HepG2 (cell line): Measurements from ENCODE around the gene NTN4.

Experiments
- ASH2L ChIP-seq: fragments of 300-600, 200-600 bp; sonication (generic); IDR thresholded peaks from 2 replicates; pipeline ENCODE4 v1.7.0; 2017; ENCODE audit warnings: low read depth, mild to moderate bottlenecking, moderate library complexity, mixed read lengths, low read length; ENCODE audit not compliant: insufficient read length
- CBX2 ChIP-seq, 2 experiments: fragments of 200-600 bp in 1 of 2; sonication (generic); formaldehyde crosslinking in 1 of 2; IDR thresholded peaks; 2 replicates each; pipeline versions ENCODE4 v1.7.0 to v1.8.1; 2018 to 2022; ENCODE audit warnings: low read depth in 2 of 2, low read length in 1 of 2, mild to moderate bottlenecking in 1 of 2, missing genetic modification reagents in 1 of 2
- CREM ChIP-seq, 2 experiments: sonication (generic) in 1 of 2; formaldehyde crosslinking in 1 of 2; IDR thresholded peaks; 2 replicates each; pipeline versions ENCODE4 v1.4.0 to v1.6.1; 2016 to 2020; ENCODE audit warnings: antibody characterized with exemption in 1 of 2, mild to moderate bottlenecking in 1 of 2, missing genetic modification reagents in 1 of 2
- GZF1 ChIP-seq: sonication (generic); formaldehyde crosslinking; IDR thresholded peaks from 2 replicates; pipeline ENCODE4 v1.5.1; 2020; ENCODE audit warnings: mild to moderate bottlenecking, missing genetic modification reagents
- KAT2B ChIP-seq: fragments of 150-350 bp; IDR thresholded peaks from 2 replicates; pipeline ENCODE4 v1.6.1; 2014; ENCODE audit warnings: low read depth, low read length, borderline replicate concordance
- KDM5A ChIP-seq: fragments of 200-600 bp; sonication (generic); IDR thresholded peaks from 2 replicates; pipeline ENCODE4 v1.7.0; 2018; ENCODE audit warnings: antibody characterized with exemption, mild to moderate bottlenecking, low read length, borderline replicate concordance
- MAFK ChIP-seq, 2 experiments: IDR thresholded peaks in 1 of 2; conservative IDR thresholded peaks in 1 of 2; 2 replicates each; pipeline ENCODE4 v1.6.1; 2011; ENCODE audit warnings: improper control_type of control experiment in 2 of 2, low read length in 2 of 2
- POLR2A ChIP-seq, 2 experiments: IDR thresholded peaks; 2 replicates each; pipeline ENCODE4 v1.6.1; 2011; ENCODE audit warnings: low read depth in 2 of 2, low read length in 2 of 2, mild to moderate bottlenecking in 1 of 2, moderate library complexity in 1 of 2; ENCODE audit not compliant: insufficient read depth in 1 of 2
- TBX3 ChIP-seq: fragments of 450-650 bp; IDR thresholded peaks from 2 replicates; pipeline ENCODE4 v1.6.1; 2017; ENCODE audit warnings: antibody characterized with exemption, mild to moderate bottlenecking, inconsistent platforms, borderline replicate concordance
- TOE1 ChIP-seq: sonication (generic); formaldehyde crosslinking; IDR thresholded peaks from 2 replicates; pipeline ENCODE4 v1.4.0; 2020; ENCODE audit warnings: mild to moderate bottlenecking, missing genetic modification reagents
- TSC22D2 ChIP-seq: sonication (generic); formaldehyde crosslinking; IDR thresholded peaks from 2 replicates; pipeline ENCODE4 v1.5.1; 2020; ENCODE audit warnings: missing genetic modification reagents, mild to moderate bottlenecking, borderline replicate concordance
- ZSCAN30 ChIP-seq: sonication (generic); formaldehyde crosslinking; IDR thresholded peaks from 2 replicates; pipeline ENCODE4 v1.5.0; 2020; ENCODE audit warnings: mild to moderate bottlenecking, missing genetic modification reagents
- TF ChIP-seq, protein P1 (sequence below): sonication (generic); formaldehyde crosslinking; conservative IDR thresholded peaks from 2 replicates; pipeline ENCODE4 v1.4.0; 2020; ENCODE audit warnings: missing genetic modification reagents
- TF ChIP-seq, protein P2 (sequence below): IDR thresholded peaks from 2 replicates; pipeline ENCODE4 v1.6.1; 2012; ENCODE audit warnings: inconsistent platforms

DNA sequence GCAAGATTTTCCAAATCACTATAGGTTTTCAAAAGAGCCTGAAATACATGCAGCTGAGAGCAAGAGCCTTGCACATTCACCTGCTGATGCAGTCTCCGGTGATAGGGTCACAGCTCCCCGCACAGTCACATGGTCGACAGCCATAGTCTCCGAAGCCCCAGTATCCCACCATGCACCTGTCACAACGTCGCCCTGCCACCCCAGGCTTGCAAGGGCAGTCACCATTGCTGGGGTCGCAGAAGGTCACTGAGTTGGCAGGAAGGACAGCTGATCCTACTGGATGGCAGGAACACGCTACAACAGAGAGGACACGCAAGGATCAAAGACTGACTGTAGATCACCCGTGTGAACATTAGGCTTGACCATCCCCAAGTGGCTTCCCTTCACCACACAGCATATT is 107.1 kb downstream of the NTN4 start:
- no peak for TF ChIP-seq POLR2A (IDR thresholded peaks at IDR 0.05; ENCODE audit: insufficient read depth in 1 of 2, low read depth in 2 of 2, low read length in 2 of 2)
- TF ChIP-seq CBX2 (IDR thresholded peaks at IDR 0.05; ENCODE audit: low read depth, low read length), result no peak
- no peak for TF ChIP-seq CBX2 (CRISPR knock-in tag; IDR thresholded peaks at IDR 0.05; ENCODE audit: low read depth)
- TF ChIP-seq TOE1 (CRISPR knock-in tag), result no peak
- no peak for TF ChIP-seq KAT2B
- no peak for TF ChIP-seq GZF1 (CRISPR knock-in tag)
- TF ChIP-seq CREM (IDR thresholded peaks at IDR 0.05), result no peak
- TF ChIP-seq CREM (CRISPR knock-in tag; IDR thresholded peaks at IDR 0.05), result no peak
- TF ChIP-seq, protein P1, sequence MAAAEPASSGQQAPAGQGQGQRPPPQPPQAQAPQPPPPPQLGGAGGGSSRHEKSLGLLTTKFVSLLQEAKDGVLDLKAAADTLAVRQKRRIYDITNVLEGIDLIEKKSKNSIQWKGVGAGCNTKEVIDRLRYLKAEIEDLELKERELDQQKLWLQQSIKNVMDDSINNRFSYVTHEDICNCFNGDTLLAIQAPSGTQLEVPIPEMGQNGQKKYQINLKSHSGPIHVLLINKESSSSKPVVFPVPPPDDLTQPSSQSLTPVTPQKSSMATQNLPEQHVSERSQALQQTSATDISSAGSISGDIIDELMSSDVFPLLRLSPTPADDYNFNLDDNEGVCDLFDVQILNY (CRISPR knock-in tag), result no peak
- TF ChIP-seq ZSCAN30 (CRISPR knock-in tag), result no peak
- no peak for TF ChIP-seq MAFK (conservative IDR thresholded peaks at IDR 0.05 in 1 of 2, IDR thresholded peaks at IDR 0.05 in 1 of 2; ENCODE audit: low read length in 2 of 2)
- TF ChIP-seq, protein P2, sequence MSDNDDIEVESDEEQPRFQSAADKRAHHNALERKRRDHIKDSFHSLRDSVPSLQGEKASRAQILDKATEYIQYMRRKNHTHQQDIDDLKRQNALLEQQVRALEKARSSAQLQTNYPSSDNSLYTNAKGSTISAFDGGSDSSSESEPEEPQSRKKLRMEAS, result no peak
- TF ChIP-seq TSC22D2 (CRISPR knock-in tag), result no peak
- TF ChIP-seq KDM5A, result no peak
- no peak for TF ChIP-seq ASH2L
- TF ChIP-seq TBX3, result no peak
